HuH-7 (cell line): Measurements from ENCODE around the gene MAGEF1.

Source experiments
- DNase-seq: peaks from one replicate; pipeline ENCODE4 v3.0.0; 2011; ENCODE audit warnings: low spot score

MAGEF1 gene

GRCh38 chr3:184690192-184690883 lies 21.5 kb downstream of the MAGEF1 start:
- DNase-seq = no peak

- DNase-seq = no peak
Observed at GRCh38 chr3:184688882-184689271, 23.0 kb downstream of the MAGEF1 start.

- no peak for DNase-seq
Observed at GRCh38 chr3:184688251-184688881, 23.5 kb downstream of the MAGEF1 start.

- DNase-seq = no peak
Observed at GRCh38 chr3:184687363-184688015, 24.4 kb downstream of the MAGEF1 start.

- no peak for DNase-seq
Observed at GRCh38 chr3:184685646-184686045, 26.2 kb downstream of the MAGEF1 start.

GRCh38 chr3:184685055-184685454 lies 26.8 kb downstream of the MAGEF1 start:
- no peak for DNase-seq

- DNase-seq = no peak
Observed at GRCh38 chr3:184683900-184684560, 27.8 kb downstream of the MAGEF1 start.

GRCh38 chr3:184683234-184683633 lies 28.6 kb downstream of the MAGEF1 start:
- no peak for DNase-seq

GRCh38 chr3:184682671-184683070 lies 29.2 kb downstream of the MAGEF1 start:
- no peak for DNase-seq

- DNase-seq = no peak
Observed at GRCh38 chr3:184680385-184681345, 31.2 kb downstream of the MAGEF1 start.

GRCh38 chr3:184679056-184679816 lies 32.6 kb downstream of the MAGEF1 start:
- no peak for DNase-seq

GRCh38 chr3:184678317-184679055 lies 33.4 kb downstream of the MAGEF1 start:
- DNase-seq = no peak

- no peak for DNase-seq
Observed at GRCh38 chr3:184677344-184678316, 34.2 kb downstream of the MAGEF1 start.

- DNase-seq = no peak
Observed at GRCh38 chr3:184676927-184677326, 34.9 kb downstream of the MAGEF1 start.

- DNase-seq = no peak
Observed at GRCh38 chr3:184674626-184675025, 37.2 kb downstream of the MAGEF1 start.

GRCh38 chr3:184672977-184673870 lies 38.6 kb downstream of the MAGEF1 start:
- DNase-seq = no peak

GRCh38 chr3:184672335-184672734 lies 39.5 kb downstream of the MAGEF1 start:
- no peak for DNase-seq

GRCh38 chr3:184670091-184670602 lies 41.7 kb downstream of the MAGEF1 start:
- no peak for DNase-seq
